Stimulated activated CD8-positive, alpha-beta memory T cell treated with anti-CD3 and anti-CD28 coated beads, Interleukin-15, amount 100 ng/mL, for 48 hours (primary cell): ENCODE data around the gene ORM1.
"Not testable (repeated sequence)": the region's sequence is repeated elsewhere in the genome, so short reads cannot be mapped to it uniquely, and the experiment has no call there.

ENCODE experiments used
- DNase-seq, 2 donors: peaks; one replicate each; pipeline ENCODE4 v3.0.0-alpha.2; 2020; ENCODE audit warnings: low read depth in 2 of 2

ORM1 gene

DNA sequence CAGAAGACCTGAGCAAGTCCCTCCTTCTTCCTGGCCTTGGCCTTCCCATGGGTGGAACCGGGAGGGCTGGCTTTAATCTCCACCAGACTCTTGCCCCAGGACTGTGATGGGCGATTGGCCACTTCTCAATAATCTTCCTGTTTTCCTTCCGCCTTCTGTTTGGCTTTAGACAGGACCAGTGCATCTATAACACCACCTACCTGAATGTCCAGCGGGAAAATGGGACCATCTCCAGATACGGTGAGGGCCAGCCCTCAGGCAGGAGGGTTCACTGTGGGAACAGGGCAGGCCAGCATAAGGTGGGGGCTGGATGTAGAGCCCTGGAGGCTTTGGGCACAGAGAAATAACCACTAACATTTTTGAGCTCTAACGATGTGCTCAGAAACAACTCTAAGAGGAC is 951 bp downstream of the ORM1 start:
- DNase-seq: not testable (repeated sequence)

GRCh38 chr9:114324492-114324891 is 1.6 kb downstream of the ORM1 start:
- no peak for DNase-seq

- not testable (repeated sequence) for DNase-seq
Measured at GRCh38 chr9:114324965-114325364, 2.1 kb downstream of the ORM1 start.

DNA sequence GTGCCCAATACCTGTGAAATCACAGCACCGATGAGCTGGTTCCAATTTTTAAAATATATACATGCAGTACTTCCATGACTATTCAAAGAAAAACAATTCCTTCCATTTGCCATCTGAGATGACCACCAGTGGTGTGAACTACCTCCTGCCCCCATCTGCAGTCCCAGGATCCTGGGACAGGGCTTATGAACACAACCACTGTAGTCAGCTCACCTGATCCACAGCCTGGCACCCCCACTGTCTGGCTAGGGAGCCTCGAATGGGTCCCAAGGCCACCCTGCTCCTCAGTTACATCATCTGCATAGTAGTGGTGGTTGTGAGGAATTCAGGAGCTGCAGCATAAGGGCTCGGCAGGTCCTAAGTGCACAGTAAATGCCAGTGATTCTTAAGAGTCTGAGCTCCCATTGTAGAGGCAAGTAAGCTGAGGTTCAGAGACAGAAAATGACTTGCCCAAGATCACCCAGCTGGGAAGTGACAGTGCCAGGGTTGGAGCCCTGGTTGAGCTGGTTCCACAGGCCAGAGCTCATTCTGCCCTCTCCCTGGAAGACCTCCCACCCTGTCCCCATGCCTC is 2.9 kb downstream of the ORM1 start:
- DNase-seq: not testable (repeated sequence)

- DNase-seq: no peak
Measured at GRCh38 chr9:114327749-114328148, 4.9 kb downstream of the ORM1 start.

DNA sequence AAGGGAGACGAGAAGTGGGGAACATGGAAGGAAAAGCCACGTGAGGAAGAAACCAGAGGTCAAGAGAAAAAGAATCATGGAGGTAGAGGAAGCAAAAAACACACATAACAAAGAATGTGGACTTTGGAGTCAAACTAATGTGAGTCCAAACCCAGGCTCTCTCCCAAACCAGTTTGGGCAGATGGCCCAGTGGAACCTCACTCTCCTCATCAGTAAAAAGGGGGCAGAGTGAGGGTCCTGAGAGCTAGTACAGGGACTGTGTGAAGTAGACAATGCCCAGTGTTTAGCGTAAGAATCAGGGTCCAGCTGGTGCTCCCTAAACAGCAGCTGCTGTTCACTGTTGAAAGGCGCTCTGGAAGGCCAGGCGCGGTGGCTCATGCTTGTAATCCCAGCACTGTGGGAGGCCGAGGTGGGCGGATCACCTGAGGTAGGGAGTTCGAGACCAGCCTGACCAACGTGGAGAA is 5.5 kb downstream of the ORM1 start:
- not testable (repeated sequence) for DNase-seq

DNA sequence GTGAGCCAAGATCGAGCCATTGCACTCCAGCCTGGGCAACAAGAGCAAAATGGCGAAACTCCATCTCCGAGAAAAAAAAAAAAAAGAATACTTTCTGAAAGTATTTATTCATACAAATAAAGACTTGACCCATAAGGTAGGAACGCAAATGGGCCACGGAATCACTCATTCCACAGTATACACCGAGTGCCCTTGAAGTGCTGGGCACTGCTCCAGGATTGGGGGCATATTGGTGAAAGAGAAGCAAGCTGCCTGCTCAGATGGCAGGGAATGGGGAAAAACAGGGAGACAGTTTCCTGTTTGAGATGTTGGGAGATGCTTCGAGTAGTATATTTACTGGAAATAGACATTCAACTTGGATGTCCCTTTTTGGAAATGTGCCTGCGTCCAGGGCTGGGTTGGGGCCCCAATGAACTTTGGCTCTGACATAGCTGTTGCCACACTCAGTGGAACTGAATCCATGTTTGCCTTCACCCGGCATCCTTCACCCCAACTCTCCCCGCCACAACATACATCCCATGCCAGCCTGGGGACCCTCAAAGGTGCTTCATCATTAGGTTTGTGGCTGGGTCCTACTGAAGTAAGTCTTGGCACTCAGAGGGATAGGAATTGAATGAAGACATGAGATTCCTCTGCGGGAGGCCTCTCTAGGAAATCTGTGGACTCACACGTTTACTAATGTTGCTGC is 6.2 kb downstream of the ORM1 start:
- DNase-seq: not testable (repeated sequence)

DNA sequence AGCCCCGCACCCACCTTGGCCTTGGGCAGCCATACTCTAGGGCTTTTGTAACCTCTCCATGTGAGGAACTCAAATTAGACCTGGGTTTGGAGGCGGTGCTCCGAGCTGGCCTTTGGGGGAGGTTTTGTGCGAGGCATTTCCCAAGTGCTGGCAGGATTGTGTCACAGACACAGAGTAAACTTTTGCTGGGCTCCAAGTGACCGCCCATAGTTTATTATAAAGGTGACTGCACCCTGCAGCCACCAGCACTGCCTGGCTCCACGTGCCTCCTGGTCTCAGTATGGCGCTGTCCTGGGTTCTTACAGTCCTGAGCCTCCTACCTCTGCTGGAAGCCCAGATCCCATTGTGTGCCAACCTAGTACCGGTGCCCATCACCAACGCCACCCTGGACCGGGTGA is 6.7 kb downstream of the ORM1 start, which contains the start of gene ORM2:
TSS of gene ORM2 (plus strand) at position 245 of the 398 bp plus-strand sequence. CDS start at position 281, 36 bp downstream.
- not testable (repeated sequence) for DNase-seq

DNA sequence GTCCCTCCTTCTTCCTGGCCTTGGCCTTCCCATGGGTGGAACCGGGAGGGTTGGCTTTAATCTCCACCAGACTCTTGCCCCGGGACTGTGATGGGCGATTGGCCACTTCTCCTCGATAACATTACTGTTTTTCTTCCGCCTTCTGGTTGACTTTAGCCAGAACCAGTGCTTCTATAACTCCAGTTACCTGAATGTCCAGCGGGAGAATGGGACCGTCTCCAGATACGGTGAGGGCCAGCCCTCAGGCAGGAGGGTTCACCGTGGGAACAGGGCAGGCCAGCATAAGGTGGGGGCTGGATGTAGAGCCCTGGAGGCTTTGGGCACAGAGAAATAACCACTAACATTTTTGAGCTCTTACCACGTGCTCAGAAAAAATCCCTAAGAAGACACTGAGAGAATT is 7.7 kb downstream of the ORM1 start:
- no peak for DNase-seq

- not testable (repeated sequence) for DNase-seq
Measured at GRCh38 chr9:114331229-114332195, 8.6 kb downstream of the ORM1 start.

DNA sequence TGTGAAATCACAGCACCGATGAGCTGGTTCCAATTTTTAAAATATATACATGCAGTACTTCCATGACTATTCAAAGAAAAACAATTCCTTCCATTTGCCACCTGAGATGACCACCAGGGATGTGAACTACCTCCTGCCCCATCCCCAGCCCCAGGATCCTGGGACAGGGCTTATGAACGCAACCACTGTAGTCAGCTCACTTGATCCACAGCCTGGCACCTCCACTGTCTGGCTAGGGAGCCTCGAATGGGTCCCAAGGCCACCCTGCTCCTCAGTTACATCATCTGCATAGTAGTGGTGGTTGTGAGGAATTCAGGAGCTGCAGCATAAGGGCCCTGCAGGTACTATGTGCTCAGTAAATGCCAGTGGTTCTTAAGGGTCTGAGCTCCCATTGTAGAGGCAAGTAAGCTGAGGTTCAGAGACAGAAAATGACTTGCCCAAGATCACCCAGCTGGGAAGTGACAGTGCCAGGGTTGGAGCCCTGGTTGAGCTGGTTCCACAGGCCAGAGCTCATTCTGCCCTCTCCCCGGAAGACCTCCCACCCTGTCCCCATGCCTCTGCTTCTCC is 9.7 kb downstream of the ORM1 start:
- DNase-seq: not testable (repeated sequence)

GRCh38 chr9:114333718-114334117 is 10.8 kb downstream of the ORM1 start:
- DNase-seq: not testable (repeated sequence)

GRCh38 chr9:114334490-114334889 is 11.6 kb downstream of the ORM1 start:
- DNase-seq: no peak

DNA sequence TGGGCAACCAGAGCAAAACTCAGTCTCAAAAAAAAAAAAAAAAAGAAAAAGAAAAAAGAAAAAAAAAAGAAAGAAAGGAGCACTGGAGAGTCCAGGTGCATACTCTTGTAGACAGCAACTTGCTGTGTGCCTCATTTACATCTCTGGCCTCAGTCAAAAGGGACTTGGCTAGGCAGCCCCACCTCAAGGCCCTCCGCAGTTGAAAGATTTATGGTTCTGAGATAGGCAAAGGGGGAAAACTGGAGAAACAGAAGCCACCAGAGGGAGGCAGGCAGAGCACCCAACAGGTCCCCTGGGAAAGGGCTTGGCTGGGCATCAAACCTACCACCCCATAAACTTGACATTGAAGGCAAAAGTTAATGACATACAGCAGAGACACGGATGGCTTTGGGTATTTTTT is 12.8 kb downstream of the ORM1 start:
- no peak for DNase-seq

GRCh38 chr9:114336157-114336556 is 13.3 kb downstream of the ORM1 start:
- no peak for DNase-seq

DNA sequence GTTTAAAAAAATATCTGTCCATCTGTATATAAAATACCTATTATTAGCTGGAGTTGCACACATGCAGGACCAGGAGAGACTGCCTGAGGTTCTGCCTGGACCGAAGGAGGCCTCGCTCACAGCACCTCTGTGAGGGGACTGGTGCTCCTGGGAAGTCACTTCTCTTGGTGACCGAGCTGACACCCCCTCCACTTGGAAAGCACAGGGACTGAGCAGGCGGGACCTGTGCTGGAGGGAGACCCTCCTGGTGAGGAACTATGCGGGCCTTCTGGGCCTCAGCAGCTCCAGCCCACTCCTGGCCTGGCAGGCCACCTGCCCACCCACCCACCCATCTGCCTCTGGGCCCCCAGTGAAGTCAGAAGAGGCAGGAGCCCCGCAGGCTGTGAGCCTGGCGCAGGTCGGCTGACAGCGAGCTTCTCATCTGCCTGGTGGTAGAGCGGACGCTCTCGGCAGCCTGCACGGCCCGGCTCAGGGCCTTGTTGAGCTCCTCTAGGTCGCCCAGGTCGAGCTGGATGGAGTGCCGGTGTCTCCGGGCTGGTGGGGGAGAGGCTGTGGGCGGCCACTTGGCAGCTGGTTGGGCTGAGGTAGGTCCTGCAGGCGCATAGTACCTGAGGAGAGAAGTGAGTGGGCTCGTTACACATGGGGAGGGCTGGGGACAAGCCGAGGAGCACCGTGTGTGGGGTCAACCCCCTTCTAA is 13.9 kb downstream of the ORM1 start:
- DNase-seq: no peak

GRCh38 chr9:114338187-114338586 is 15.3 kb downstream of the ORM1 start:
- no peak for DNase-seq

DNA sequence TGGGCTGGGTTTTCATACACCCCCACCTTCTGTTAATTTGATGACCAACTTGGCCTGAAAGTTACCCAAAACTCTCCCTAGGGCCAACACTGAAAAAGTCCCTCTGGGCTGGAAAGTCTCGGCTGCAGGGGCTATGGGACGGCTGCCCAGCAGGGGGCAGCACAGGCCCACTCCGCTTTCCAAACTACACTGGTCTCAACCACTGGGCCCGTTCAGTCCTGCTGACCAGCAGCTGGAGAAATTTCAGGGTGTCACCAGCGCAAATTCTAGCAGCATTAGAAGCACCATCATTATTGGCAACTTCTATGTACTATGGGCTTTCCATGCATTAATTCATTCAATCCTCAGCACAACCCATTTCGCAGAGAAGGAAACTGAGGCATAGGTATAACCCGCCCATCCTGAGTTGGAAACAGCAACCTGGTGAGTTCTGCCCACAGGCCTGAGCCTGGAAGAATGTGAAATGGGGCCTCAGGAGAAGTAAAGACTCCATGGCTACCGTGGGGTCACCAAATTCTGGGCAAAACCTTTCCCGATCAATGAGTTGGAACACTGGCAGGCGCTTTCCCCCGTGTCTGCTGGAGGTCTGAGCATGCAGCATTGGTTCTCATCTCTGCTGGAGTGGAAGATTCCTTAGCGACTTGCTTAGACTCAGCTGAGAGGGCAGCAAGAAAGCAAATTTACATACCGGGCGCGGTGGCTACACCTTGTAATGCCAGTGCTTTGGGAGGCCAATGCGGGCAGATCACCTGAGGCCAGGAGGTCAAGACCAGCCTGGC is 16.4 kb downstream of the ORM1 start:
- DNase-seq: peak; percentile 24 to 40

DNA sequence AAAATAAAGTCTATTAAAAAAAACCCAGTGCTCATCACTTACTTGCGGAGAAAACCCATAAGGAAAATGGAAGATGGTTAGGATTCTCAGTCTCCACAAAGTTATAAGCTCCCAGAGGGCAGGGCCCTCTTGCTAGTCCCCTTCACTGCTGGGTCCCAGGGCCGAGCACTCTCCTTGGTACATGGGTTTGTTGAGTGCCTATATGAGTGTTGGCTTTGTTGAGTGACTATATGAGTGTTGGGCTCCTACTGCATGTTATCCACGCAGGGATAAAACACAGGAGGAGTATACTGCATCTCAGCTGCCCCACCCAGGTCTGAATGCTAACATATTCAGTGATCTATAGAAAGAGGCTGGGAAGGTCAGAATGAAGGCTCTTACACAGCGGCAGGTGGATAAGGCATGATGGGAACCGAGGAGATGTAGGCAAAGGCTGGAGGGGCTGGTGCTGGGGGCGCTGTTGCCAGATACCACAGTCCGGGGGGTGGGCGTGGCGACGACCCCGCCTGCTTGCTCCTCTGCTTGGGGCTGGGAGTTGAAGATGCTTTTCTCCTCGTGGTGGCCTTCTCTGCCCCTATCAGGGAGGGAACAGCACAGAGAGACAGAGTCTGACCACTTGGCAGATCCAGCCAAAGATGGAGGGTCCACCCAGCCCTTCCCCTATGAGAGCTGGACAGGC is 18.4 kb downstream of the ORM1 start:
- no peak for DNase-seq

DNA sequence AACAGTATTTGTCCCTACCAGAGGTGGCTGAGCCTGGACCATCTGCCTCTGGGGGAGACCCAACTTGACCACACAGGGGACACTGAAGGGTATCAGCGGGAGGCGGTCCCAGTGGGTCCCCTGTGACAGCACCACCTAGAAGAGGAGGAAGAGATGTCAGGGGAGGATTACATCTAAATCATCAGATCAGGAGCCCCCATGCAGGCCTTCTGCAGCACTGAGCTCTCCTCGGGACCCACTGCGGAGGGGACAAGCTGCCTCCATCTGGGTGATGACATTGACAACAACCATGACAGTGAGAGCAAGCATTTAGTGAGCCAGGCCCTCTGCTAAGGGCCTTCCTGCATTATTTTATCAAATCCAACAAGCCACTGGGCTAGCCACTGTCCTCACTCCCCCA is 19.1 kb downstream of the ORM1 start:
- no peak for DNase-seq
